Measurements from ENCODE around the gene KCNMA1.
"Not testable (repeated sequence)": the region's sequence is repeated elsewhere in the genome, so short reads cannot be mapped to it uniquely, and the experiment has no call there.

Gene KCNMA1

GRCh38 chr10:77603534-77603927 lies 34.1 kb downstream of the KCNMA1 start:
- DNase-seq = peak; percentile 33

- DNase-seq = peak; percentile 16
Measured at GRCh38 chr10:77602913-77603533, 34.6 kb downstream of the KCNMA1 start.

GRCh38 chr10:77602231-77602912 lies 35.2 kb downstream of the KCNMA1 start:
- no peak for DNase-seq

GRCh38 chr10:77601488-77601887 lies 36.1 kb downstream of the KCNMA1 start:
- no peak for DNase-seq

- no peak for DNase-seq
Measured at GRCh38 chr10:77600640-77601039, 37.0 kb downstream of the KCNMA1 start.

- no peak for DNase-seq
Measured at GRCh38 chr10:77599651-77600050, 38.0 kb downstream of the KCNMA1 start.

GRCh38 chr10:77598606-77599005 lies 39.0 kb downstream of the KCNMA1 start:
- DNase-seq = no peak

GRCh38 chr10:77597560-77597959 lies 40.0 kb downstream of the KCNMA1 start:
- no peak for DNase-seq

- no peak for DNase-seq
Measured at GRCh38 chr10:77594471-77594783, 43.2 kb downstream of the KCNMA1 start.

- no peak for DNase-seq
Measured at GRCh38 chr10:77593771-77594470, 43.7 kb downstream of the KCNMA1 start.

- no peak for DNase-seq
Measured at GRCh38 chr10:77592946-77593636, 44.5 kb downstream of the KCNMA1 start.

- no peak for DNase-seq
Measured at GRCh38 chr10:77592510-77592909, 45.1 kb downstream of the KCNMA1 start.

- no peak for DNase-seq
Measured at GRCh38 chr10:77591238-77591880, 46.2 kb downstream of the KCNMA1 start.

GRCh38 chr10:77590344-77591237 lies 47.0 kb downstream of the KCNMA1 start:
- no peak for DNase-seq

- not testable (repeated sequence) for DNase-seq
Measured at GRCh38 chr10:77589703-77590102, 47.9 kb downstream of the KCNMA1 start.

GRCh38 chr10:77588886-77589285 lies 48.7 kb downstream of the KCNMA1 start:
- DNase-seq = no peak

GRCh38 chr10:77587416-77587790 lies 50.2 kb downstream of the KCNMA1 start:
- no peak for DNase-seq

GRCh38 chr10:77586719-77587415 lies 50.7 kb downstream of the KCNMA1 start:
- DNase-seq = no peak

- no peak for DNase-seq
Measured at GRCh38 chr10:77584938-77585337, 52.7 kb downstream of the KCNMA1 start.

GRCh38 chr10:77583527-77583926 lies 54.1 kb downstream of the KCNMA1 start:
- DNase-seq = no peak

- peak; percentile 52 for DNase-seq
Measured at GRCh38 chr10:77582710-77583115, 54.9 kb downstream of the KCNMA1 start.

- DNase-seq = no peak
Measured at GRCh38 chr10:77581738-77582137, 55.9 kb downstream of the KCNMA1 start.
